HEK293 (cell line): ENCODE results near the gene SMLR1.

Experiments used
- GFI1B ChIP-seq: fragments of 450-650 bp; formaldehyde crosslinking; IDR thresholded peaks from 2 replicates; pipeline ENCODE4 v1.5.1; 2016; ENCODE audit warnings: missing biosample characterization, missing genetic modification characterization
- TCF7L2 ChIP-seq: IDR thresholded peaks from 2 replicates; pipeline ENCODE4 v1.6.1; 2011; ENCODE audit warnings: low read depth, mild to moderate bottlenecking, inconsistent platforms, low read length, moderate library complexity, borderline replicate concordance
- TRIM28 ChIP-seq: IDR thresholded peaks from 2 replicates; pipeline ENCODE4 v1.6.1; 2011; ENCODE audit warnings: low read length, control low read depth, borderline replicate concordance
- ZNF23 ChIP-seq: fragments of 450-650 bp; formaldehyde crosslinking; IDR thresholded peaks from 2 replicates; pipeline ENCODE4 v1.5.1; 2016; ENCODE audit warnings: missing biosample characterization, missing genetic modification characterization, borderline replicate concordance
- ZNF549 ChIP-seq: fragments of 450-650 bp; IDR thresholded peaks from 2 replicates; pipeline ENCODE4 v1.5.1; 2018; ENCODE audit warnings: missing biosample characterization, missing genetic modification characterization, mild to moderate bottlenecking, inconsistent platforms, moderate library complexity
- ZNF596 ChIP-seq: fragments of 450-650 bp; IDR thresholded peaks from 2 replicates; pipeline ENCODE4 v1.5.0; 2018; ENCODE audit warnings: missing biosample characterization, mild to moderate bottlenecking, missing genetic modification characterization, moderate library complexity
- ZNF629 ChIP-seq: fragments of 450-650 bp; formaldehyde crosslinking; IDR thresholded peaks from 2 replicates; pipeline ENCODE4 v1.5.1; 2017; ENCODE audit warnings: missing biosample characterization, missing genetic modification characterization
- ZNF670 ChIP-seq: fragments of 450-650 bp; formaldehyde crosslinking; IDR thresholded peaks from 2 replicates; pipeline ENCODE4 v1.5.1; 2016; ENCODE audit warnings: missing biosample characterization, missing genetic modification characterization, low read depth
- ZNF707 ChIP-seq: fragments of 450-650 bp; formaldehyde crosslinking; IDR thresholded peaks from 2 replicates; pipeline ENCODE4 v1.5.1; 2016; ENCODE audit warnings: missing biosample characterization, missing genetic modification characterization
- TF ChIP-seq, protein P1 (sequence below): fragments of 450-650 bp; formaldehyde crosslinking; IDR thresholded peaks from 2 replicates; pipeline ENCODE4 v1.5.1; 2016; ENCODE audit warnings: missing biosample characterization, missing genetic modification characterization
- TF ChIP-seq, protein P2 (sequence below): fragments of 450-650 bp; formaldehyde crosslinking; IDR thresholded peaks from 2 replicates; pipeline ENCODE4 v1.5.1; 2016; ENCODE audit warnings: missing biosample characterization, missing genetic modification characterization
- TF ChIP-seq, protein P3 (sequence below): fragments of 450-650 bp; IDR thresholded peaks from 2 replicates; pipeline ENCODE4 v1.5.1; 2018; ENCODE audit warnings: missing biosample characterization, missing genetic modification characterization
- TF ChIP-seq, protein P4 (sequence below): sonication (generic); formaldehyde crosslinking; IDR thresholded peaks from 2 replicates; pipeline ENCODE4 v1.8.1; 2022; ENCODE audit warnings: mild to moderate bottlenecking, moderate library complexity, missing genetic modification reagents
- TF ChIP-seq, protein P5 (sequence below): fragments of 450-650 bp; formaldehyde crosslinking; IDR thresholded peaks from 2 replicates; pipeline ENCODE4 v1.5.1; 2016; ENCODE audit warnings: missing biosample characterization, missing genetic modification characterization

DNA sequence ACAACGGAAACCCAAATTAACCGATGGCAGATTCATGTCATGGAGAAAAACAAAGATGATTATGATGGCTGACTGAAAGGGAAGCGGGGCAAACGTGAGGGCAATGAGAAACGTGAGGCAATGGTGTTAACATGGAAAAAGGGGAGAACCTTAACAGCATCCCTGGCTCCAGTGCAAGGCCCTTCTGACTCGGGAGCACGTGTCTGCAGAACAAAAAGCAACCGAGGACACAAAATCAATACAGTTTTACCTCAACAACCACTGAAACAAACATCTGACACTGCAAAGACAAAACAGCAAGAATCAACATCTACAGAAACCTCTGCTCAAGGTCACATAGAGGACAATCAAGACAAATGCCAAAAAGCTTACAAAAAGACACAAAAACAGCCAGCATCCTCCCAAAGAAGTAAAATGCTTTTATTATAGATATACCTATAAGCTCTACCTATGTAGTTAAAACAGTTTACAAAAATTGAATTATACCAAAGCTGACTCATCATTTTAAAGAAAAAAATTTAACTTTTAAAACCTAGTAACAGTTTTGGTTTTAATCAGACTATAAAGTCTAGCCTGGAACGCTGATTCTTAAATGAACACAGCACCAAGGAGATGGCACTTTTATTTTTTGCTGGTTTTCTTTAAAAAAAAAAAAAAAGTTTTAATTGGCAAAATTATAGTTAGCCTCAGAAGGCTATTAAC is 43.1 kb downstream of the SMLR1 start:
- TF ChIP-seq, protein P1, sequence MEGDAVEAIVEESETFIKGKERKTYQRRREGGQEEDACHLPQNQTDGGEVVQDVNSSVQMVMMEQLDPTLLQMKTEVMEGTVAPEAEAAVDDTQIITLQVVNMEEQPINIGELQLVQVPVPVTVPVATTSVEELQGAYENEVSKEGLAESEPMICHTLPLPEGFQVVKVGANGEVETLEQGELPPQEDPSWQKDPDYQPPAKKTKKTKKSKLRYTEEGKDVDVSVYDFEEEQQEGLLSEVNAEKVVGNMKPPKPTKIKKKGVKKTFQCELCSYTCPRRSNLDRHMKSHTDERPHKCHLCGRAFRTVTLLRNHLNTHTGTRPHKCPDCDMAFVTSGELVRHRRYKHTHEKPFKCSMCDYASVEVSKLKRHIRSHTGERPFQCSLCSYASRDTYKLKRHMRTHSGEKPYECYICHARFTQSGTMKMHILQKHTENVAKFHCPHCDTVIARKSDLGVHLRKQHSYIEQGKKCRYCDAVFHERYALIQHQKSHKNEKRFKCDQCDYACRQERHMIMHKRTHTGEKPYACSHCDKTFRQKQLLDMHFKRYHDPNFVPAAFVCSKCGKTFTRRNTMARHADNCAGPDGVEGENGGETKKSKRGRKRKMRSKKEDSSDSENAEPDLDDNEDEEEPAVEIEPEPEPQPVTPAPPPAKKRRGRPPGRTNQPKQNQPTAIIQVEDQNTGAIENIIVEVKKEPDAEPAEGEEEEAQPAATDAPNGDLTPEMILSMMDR (tag by site-specific recombination): no peak
- TF ChIP-seq ZNF670 (tag by site-specific recombination) (no peak), GFI1B (tag by site-specific recombination) (no peak), TRIM28 (no peak), ZNF23 (tag by site-specific recombination) (no peak), ZNF549 (tag by site-specific recombination) (no peak), TCF7L2 (no peak), ZNF596 (tag by site-specific recombination) (no peak), ZNF629 (tag by site-specific recombination) (no peak), ZNF707 (tag by site-specific recombination) (no peak)
- TF ChIP-seq, protein P2, sequence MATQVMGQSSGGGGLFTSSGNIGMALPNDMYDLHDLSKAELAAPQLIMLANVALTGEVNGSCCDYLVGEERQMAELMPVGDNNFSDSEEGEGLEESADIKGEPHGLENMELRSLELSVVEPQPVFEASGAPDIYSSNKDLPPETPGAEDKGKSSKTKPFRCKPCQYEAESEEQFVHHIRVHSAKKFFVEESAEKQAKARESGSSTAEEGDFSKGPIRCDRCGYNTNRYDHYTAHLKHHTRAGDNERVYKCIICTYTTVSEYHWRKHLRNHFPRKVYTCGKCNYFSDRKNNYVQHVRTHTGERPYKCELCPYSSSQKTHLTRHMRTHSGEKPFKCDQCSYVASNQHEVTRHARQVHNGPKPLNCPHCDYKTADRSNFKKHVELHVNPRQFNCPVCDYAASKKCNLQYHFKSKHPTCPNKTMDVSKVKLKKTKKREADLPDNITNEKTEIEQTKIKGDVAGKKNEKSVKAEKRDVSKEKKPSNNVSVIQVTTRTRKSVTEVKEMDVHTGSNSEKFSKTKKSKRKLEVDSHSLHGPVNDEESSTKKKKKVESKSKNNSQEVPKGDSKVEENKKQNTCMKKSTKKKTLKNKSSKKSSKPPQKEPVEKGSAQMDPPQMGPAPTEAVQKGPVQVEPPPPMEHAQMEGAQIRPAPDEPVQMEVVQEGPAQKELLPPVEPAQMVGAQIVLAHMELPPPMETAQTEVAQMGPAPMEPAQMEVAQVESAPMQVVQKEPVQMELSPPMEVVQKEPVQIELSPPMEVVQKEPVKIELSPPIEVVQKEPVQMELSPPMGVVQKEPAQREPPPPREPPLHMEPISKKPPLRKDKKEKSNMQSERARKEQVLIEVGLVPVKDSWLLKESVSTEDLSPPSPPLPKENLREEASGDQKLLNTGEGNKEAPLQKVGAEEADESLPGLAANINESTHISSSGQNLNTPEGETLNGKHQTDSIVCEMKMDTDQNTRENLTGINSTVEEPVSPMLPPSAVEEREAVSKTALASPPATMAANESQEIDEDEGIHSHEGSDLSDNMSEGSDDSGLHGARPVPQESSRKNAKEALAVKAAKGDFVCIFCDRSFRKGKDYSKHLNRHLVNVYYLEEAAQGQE (tag by site-specific recombination): no peak
- TF ChIP-seq, protein P3, sequence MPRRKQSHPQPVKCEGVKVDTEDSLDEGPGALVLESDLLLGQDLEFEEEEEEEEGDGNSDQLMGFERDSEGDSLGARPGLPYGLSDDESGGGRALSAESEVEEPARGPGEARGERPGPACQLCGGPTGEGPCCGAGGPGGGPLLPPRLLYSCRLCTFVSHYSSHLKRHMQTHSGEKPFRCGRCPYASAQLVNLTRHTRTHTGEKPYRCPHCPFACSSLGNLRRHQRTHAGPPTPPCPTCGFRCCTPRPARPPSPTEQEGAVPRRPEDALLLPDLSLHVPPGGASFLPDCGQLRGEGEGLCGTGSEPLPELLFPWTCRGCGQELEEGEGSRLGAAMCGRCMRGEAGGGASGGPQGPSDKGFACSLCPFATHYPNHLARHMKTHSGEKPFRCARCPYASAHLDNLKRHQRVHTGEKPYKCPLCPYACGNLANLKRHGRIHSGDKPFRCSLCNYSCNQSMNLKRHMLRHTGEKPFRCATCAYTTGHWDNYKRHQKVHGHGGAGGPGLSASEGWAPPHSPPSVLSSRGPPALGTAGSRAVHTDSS: no peak
- TF ChIP-seq, protein P4, sequence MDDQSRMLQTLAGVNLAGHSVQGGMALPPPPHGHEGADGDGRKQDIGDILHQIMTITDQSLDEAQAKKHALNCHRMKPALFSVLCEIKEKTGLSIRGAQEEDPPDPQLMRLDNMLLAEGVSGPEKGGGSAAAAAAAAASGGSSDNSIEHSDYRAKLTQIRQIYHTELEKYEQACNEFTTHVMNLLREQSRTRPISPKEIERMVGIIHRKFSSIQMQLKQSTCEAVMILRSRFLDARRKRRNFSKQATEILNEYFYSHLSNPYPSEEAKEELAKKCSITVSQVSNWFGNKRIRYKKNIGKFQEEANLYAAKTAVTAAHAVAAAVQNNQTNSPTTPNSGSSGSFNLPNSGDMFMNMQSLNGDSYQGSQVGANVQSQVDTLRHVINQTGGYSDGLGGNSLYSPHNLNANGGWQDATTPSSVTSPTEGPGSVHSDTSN: no peak
- TF ChIP-seq, protein P5, sequence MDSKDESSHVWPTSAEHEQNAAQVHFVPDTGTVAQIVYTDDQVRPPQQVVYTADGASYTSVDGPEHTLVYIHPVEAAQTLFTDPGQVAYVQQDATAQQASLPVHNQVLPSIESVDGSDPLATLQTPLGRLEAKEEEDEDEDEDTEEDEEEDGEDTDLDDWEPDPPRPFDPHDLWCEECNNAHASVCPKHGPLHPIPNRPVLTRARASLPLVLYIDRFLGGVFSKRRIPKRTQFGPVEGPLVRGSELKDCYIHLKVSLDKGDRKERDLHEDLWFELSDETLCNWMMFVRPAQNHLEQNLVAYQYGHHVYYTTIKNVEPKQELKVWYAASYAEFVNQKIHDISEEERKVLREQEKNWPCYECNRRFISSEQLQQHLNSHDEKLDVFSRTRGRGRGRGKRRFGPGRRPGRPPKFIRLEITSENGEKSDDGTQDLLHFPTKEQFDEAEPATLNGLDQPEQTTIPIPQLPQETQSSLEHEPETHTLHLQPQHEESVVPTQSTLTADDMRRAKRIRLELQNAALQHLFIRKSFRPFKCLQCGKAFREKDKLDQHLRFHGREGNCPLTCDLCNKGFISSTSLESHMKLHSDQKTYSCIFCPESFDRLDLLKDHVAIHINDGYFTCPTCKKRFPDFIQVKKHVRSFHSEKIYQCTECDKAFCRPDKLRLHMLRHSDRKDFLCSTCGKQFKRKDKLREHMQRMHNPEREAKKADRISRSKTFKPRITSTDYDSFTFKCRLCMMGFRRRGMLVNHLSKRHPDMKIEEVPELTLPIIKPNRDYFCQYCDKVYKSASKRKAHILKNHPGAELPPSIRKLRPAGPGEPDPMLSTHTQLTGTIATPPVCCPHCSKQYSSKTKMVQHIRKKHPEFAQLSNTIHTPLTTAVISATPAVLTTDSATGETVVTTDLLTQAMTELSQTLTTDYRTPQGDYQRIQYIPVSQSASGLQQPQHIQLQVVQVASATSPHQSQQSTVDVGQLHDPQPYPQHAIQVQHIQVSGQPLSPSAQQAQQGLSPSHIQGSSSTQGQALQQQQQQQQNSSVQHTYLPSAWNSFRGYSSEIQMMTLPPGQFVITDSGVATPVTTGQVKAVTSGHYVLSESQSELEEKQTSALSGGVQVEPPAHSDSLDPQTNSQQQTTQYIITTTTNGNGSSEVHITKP (tag by site-specific recombination): no peak
